T-helper 2 cell treated with Interferon-gamma antibody and Interleukin-4, amounts not matched to agents 100 ng/mL and 5 ng/mL, for 36 hours (primary cell): ENCODE results near the gene ATP13A2. TPM values are rescaled to one million over a fixed set of nuclear protein-coding genes. Genes with fewer than 3 reads are reported as not detected.

ENCODE experiments used
- intact Hi-C: fragments of 100-400 bp; cut with micrococcal nuclease; formaldehyde crosslinking; loops from one replicate; pipeline ENCODE4 v1.15.1; 2023
- total RNA-seq: library from RNA; stranded (reverse); gene quantifications from 2 replicates; pipeline ENCODE4 v1.2.3, GENCODE V29; 2022

Gene ATP13A2
- total RNA-seq, 1 donor from 2014 or later: 48.7 TPM

DNA sequence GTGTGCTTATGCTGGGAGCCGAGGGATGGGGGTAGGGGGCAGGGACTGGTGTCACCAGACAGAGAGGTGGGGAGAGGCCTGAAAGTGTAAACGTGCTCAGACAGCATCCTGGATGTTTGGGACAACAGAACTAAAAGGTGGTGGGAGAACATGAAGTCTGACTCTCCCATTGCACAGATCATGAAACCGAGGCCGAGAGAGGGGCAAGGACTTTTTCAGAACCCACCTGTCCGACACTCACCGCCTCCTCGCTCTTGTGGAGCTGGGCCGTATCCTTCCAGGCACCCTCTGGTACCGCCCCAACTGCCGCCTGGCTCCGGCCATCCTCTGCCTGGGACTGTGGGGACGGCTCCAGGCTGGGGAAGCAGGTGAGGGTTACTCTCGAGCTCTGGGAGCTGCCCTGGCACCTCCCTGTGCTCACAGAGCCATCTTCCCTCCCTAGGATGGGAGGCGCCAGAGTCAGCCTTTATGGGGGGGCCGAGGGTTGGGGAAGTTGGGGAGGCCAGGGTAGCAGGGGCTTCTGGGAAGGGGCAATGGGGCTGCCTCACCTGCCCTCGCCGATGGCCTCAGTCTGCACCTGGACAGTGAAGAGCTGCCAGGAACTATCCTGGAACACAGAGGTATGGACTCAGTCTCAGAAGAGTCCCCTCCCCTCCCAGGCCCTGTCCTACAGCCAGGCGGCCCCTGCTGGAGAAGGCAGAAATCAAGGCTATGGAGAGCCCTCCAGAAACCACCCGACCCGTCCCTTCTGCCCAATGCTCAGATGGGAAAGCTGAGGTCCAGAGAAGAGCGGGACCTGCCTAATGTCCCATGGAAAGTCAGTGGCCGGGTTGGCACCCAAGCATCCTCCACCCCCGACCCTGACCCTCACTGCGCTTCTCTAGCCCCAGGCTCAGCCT, 7.0 kb downstream of the ATP13A2 start:
- intact Hi-C loops: no loop called here

DNA sequence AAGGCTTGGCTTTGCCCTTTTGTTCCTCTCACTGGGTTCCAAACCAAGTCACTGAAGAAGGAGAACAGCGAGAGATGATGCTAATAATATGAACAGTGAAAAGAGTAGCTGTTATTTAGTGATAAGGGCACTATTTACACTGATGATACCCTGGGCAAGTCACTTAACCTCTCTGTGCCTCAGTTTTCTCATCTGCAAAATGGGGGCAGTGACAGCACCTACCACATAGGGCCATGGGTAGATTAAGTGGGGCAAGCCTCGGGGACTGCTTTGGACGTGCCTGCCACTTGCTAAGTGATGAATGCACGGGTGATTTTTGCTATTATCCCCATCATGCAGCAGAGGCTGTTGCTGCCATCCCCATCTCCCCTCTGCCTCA, 9.2 kb downstream of the ATP13A2 start:
- intact Hi-C loops: no loop called here

DNA sequence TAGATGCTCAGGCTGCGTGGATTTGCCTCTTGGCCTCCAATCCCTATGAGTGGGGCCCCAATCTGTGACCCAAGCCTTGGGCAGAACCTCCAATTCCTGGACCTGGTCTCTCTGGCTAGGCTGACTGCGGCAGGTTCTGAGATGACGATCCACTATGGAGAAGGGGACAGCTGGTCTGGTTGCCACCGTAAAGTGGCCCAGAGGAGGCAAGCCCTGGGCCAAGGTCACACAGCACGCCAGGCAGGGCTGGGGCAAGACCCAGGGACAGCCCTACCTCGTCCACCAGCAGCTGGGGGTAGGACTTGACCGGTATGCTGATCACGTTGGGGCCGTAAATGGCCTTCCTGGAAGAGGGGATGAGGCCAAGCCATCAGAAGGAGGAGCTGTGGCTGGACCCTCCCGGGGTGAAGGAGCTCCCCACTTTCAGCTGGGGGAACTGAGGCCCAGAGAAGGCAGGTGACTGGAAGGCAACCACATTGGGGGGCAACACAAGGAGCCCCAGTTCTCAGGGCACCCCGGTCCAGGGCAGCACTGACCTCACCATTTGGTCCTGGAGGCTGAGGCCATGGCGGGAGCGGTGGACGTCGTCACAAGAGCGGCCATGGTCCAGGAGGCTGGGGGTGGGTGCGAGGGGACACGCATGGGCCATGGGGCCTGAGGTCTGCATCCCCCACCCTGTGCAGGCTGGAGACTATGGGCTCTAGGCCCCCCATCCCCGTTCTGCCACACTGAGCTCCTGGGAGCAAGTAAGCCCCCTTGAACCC, 9.8 kb downstream of the ATP13A2 start:
- intact Hi-C loops: no loop called here

DNA sequence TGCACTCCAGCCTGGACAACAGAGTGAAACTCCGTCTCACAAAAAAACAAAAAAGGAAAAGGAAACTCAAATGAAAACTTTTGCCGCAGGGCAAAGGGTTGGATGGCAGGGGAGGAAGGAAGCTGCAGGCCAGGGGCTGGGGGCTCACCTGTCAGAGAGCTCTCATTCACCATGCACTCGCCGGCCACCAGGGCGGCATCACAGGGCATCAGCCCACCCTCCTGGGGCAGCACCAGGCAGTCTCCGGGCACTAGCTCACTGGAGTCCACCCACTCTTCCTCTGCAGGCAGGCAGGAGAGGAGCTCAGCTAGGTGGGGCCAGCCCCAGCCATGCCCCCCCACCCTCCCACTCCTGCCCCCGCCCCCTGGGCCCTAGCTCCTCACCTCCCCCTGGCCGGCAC, 11.9 kb downstream of the ATP13A2 start:
- intact Hi-C loops: no loop called here

DNA sequence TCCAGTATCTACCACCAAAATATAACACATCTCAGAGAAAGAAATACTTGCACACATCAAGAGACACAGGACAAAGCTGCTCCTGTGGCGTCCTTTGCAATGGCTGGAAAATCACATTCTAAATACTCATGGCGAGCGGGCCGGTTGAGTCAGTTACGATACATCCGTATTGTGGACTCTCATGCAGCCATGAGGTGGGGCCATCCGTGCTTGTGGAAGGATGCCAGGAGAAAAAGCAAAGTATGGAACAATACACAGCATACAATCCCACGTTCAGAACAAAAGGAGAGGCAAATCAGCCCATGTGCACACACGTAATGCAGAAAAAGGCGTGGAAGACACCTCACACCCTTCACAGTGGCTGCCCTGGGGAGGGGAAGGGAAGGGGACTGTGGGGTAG, 13.1 kb downstream of the ATP13A2 start:
- intact Hi-C loops: no loop called here

DNA sequence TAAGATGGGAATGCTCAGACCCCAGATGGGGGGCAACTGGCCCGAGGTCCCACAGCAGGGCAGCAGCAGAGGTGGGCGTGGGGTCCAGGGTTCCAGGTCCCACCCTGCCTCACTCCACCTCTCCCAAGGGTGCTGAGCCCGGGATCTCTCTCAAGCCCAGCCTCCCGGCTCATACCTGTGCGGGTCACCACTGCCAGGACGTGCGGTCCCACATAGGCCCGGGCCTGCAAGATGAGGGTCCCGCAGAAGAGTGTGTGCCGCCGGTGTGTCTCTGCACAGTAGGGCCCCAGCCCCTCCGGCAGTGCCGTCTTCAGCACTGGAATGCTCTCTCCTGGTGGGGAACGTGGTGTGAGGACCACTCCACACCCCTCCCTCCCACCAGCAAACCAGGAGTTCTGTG, 14.9 kb downstream of the ATP13A2 start:
- intact Hi-C loops: no loop called here

DNA sequence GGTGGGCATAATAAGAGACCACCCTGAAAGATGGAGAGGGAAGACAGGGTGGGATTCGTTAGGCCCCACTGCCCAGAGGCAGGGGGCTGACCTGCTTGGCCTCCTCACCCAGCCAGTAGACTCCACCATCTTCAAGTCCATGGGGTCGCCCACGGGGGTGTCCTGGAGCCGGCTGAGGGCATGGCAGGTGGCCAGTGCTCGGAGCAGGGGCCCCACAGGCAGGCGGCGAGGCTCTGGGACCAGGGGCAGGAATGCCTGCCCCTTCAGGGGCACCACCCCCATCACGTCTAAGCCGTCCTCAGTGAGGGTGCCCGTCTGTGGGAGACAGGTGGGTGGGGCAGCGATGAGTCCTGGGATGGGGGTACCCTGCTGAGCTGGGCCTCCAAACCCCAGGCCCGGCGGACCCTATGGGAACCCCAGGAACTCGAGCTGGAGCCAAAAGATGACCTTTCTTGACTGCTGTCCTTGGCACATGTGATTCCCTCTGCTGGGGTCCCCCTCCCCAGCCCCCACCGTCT, 18.1 kb downstream of the ATP13A2 start:
- intact Hi-C loops: no loop called here

DNA sequence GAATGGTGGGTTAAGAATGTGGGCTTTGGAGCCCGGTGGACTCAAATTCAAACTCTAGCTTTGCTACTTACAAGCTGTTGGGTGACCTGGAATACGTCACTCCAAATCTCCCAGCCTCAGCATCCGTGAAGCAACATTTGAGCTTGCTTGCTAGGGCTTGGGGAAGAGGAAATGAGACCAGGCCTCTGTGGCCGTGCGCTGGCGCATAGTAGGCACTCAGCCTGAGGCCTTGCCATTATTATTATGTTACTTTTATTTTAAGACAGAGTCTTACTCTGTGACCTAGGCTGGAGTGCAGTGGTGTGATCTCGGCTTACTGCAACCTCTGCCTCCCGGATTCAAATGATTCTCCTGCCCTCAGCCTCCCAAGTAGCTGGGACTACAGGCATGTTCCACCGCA, 19.1 kb downstream of the ATP13A2 start:
- intact Hi-C loops: no loop called here

DNA sequence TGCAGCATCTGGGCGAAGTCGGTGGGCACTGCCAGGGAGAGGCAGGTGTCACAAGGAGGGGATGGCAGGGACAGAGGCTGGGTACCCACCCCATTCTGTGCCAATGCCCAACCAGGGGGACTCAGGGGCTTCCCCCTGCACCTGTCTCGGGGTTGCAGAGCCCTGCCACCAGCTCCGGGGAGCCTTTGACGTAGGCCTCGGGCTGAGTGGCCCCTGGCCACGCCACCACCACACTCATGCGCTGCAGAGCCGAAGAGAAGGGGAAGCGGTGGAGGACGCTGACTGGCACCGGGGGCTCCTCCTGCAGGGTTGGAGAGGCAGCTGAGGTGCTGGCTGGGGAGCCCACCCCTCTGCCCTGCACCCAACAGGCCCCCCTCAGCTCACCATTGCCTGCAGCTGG, 19.6 kb downstream of the ATP13A2 start:
- intact Hi-C loops: no loop called here

DNA sequence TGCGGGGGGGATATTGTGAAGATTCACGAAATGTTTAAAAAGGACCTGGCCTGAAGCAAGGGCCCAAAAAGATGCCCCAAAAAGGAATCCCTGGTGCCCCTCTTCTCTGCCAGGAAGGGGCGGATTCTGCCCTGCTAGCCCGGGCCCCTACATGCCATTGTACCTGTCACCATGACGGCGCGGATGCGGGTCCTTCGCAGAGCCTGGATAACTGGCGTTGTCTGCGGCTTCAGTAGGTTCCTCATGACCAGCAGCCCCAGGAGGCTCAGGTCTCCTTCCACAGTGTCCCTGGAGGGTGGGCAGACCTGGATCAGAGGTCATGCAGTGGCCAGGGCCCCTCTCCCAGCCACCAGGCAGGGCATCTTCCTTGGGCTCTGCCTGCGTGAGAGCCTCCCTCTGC, 20.2 kb downstream of the ATP13A2 start:
- intact Hi-C loops: no loop called here

DNA sequence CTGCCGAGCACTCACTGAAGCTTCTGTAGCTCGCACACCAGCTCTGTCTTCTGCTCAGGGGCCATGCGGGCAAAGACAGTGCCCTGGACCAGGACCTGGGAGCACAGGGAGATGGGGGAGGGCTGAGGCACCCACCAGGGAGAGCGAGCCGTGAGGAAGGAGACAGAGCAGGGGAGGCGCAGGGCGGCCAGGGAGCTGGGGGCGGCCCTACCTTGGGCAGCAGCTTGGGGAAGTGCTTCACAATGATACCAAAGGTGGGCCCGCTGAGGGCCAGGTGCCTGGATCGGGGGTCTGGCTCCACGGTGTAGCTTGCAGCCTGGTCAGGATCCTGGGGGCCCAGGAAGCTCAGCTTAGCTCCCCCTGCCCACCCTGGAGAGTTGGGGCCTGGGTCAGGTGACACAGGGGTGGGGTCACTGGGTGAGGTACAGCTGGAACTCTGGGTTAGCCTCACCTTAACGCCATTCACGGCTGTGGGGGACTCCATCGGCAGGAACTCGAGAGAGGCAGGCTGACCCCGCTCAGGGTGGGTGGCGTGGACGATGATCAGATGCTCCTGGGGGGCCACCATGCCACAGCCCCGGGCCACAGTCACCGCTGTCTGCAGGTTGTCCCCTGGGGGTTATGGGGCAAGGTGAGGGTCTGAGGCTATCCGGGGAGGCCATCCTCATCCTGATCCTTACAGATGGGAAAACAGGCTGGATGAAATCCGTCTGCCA, 21.9 kb downstream of the ATP13A2 start:
- intact Hi-C loops: no loop called here

DNA sequence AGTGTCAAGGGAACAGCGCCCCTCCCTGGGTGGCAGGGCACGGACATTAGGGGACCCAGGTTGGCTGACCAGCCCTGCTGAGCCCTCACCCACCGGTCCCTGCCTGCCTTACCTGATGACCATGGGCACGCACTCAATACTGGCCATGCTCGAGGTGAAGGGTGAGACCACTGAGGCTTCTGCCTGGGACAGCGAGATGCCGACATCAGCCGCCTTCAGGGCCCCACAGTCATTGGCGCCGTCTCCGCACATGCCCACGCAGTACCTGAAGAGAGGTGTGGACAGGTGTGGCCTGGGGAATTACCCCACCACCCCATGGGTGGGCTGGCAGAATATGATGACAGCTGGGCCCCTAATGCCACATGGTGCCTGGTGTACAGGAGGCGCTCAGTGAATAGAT, 23.5 kb downstream of the ATP13A2 start:
- intact Hi-C loops: no loop called here

DNA sequence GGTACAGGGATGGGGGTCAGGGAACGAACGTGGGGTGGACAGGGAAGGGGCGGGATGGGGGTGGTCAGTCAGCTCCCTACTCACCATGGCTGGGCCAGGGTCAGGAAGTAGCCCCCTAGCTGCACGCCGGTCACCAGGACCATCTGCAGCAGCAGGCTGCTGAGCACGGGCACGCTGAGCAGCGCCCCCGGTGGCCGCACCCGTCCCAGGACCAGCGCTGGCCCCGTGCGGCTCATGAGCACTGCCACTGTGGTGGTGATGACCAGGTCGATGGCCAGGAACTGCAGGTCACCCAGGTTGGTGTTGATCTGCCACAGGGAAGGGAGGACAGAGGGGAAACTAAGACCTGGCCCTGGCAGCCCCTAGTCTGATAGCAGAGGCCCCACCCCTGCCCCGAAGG, 24.8 kb downstream of the ATP13A2 start:
- intact Hi-C loops: no loop called here

DNA sequence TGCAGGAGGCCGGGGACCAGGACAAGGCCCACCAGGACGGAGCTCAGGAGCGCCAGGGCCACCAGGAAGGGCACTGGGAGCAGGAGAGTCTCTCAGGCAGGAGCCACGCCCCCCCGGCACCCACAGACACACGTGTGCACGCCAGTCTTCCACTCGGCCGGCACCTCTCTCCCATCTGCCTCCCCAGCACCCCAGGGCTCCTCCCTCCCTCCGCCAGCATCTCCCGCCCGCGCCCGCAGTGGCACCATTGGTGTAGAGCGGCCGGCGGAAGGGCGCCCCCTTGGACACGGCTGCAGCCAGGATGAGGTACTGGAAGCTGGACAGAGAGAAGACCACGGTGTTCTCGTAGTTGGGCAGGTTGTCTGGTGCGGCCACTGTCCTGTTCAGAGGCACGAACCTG, 25.2 kb downstream of the ATP13A2 start:
- intact Hi-C loops: no loop called here

DNA sequence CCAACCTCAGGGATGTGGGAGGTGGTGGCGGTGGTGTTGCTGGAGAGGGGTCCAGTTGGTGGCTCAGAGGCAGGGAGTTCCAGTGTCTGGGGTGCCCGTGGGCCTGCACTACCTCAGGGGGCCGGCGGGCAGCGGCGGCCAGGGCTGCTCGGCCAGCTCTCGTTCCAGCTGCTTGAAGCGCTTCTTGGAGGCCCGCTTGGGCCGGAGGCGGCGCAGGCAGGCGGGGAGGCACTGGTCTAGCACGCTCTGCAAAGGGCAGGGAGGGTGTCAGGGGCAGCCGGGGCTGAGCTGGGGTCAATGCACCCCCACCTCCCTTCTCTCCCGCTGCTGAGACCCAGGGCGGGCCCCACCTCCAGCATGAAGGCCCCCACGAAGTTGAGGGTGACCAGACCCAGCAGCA, 25.6 kb downstream of the ATP13A2 start:
- intact Hi-C loops: no loop called here

DNA sequence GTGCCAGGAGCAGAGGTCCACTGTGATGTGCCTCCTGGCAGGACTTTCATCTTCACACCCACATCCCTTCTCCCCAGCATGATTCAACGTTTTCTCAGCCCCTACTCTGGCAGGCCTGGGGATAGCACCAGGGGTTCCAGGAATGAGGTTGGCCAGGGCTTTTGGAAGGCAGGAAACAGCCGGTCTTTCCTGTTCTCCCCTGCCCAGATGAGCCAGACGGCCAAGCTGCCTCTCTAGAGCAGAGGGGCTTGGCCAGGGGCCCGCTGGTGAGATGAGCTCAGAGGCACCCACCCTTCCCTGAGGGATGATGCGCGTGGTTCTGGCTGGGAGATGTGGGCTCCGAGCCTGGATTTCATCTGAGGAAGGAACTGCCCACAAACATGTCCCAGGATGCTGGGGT, 27.0 kb downstream of the ATP13A2 start:
- intact Hi-C loops: no loop called here

DNA sequence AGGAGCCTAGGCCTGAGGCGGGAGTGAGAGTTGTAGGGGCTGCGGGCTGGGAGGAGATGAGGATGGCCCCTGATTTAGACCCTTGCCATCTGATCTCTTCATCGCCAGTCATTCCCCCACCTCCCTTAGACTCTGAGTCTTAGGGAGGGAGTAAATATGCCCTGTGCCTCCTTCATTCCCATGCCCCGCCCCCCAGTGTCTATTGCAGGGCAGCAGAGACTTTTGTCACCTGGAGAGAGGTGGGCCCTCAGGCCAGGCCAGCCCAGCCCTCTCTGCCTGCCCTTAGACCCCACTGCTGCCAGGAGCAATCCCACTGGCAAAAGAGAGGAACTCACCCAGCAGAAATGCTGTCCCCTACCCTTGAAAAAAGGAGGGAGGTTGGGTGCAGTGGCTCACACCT, 28.1 kb downstream of the ATP13A2 start:
- intact Hi-C loops: no loop called here

DNA sequence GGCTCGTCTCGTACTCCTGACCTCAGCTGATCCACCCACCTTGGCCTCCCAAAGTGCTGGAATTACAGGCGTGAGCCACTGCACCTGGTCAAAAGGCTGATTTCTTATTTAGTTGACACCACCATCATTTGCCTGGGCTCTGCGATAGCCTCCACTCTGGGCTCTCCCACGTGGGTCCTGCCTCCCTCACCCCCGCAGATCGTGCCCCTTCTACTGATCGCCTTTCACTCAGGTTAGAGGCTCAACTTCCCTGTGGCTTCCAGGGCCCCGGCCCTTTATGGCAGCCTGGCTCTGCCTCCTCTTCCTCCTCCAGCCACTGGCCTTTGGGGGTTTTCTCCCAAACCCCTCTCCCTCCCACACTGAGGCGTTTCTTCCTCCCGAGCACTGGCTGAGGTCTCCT, 28.8 kb downstream of the ATP13A2 start:
- intact Hi-C loops: no loop called here

DNA sequence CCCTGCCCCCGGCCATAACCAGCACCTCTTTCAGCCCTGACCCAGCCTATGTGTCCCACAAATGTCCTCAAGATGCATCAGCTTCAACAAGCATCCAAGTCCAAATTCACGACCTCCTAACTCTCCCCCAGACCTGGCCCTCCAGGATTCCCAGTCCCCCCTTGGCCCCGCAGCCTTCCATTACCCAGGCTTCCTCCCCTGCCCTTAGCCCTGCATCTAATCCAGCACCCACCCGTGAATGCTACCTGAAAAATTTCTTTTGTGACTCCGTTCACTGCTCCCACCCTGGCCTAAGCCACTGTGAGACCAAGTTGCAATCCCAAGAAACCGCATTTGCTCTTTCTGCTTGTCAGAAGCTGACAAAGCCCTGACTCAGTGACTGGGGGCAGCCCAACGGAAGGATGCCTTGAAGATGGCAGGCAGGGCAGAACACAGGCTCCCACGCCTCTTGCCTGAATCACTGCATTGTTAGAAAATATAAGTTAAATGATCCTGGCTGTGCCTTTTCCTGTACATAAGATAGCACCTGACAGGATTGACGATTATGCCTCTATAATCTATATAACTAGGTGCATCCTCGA, 30.4 kb downstream of the ATP13A2 start:
- intact Hi-C loops: no loop called here

DNA sequence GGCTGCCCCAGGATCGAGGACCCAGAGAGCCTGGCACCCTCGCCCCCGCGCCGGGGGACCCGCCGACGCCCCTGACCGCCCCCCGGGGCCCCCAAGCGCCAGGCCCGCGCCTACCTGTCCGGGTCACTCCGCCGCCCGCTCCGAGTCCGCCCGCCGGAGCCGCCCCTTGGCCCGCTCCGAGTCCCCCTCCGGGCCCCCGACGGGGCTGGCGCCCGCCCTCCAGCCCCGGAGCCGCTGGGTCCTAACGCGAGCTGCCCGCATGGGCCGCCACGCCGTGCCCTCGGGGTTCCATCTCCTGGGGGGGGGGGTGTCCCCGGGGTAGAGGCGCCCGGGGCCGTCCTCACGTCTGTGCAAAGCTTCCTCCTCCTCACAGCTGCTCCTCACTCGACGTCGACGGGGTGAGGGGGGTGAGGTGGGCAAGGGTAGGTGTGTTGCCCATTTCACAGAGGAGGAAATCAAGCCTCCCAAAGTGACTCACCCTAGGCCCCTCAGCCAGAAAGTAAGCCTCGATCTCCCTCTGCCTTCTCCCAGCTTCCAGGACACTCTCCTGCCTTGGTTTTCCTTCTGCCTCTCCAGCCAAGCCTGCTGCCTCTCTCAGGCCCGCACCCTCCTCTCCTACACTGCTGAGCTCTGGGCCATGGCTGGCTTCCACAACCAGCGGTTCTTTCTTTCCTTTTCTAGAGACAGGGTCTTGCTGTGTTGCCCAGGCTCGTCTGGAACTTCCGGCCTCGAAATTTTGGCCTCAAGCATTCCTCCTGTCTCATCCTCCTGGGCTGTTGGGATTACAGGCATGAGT, 31.1 kb downstream of the ATP13A2 start, which contains the start of gene MFAP2:
MFAP2 (minus strand) TSS at position 148 of the 796 bp plus-strand sequence. CDS start 2,347 bp downstream, outside the sequence.
- intact Hi-C loops: no loop called here
